GM12865 (cell line): Measurements from ENCODE around the gene HIVEP1.

Source experiments
- DNase-seq: peaks from one replicate; pipeline ENCODE4 v3.0.0; 2010; ENCODE audit warnings: low read depth
- H3K4me3 ChIP-seq: 2 replicates; pipeline ENCODE4 v1.5.1; 2011; ENCODE audit warnings: mild to moderate bottlenecking, low read depth, low read length, control low read depth
- CTCF ChIP-seq: IDR thresholded peaks from 2 replicates; pipeline ENCODE4 v1.5.1; 2011; ENCODE audit warnings: low read length, control low read depth, low read depth, inconsistent platforms; ENCODE audit not compliant: insufficient read depth; ENCODE audit errors: missing control alignments

HIVEP1 gene

GRCh38 chr6:12014027-12014872, 2.1 kb downstream of the HIVEP1 start:
- H3K4me3 ChIP-seq, result peak overlapping the region; percentile 65
- DNase-seq, result no peak
- TF ChIP-seq CTCF, result no peak

- H3K4me3 ChIP-seq, result no peak overlapping the region
- DNase-seq, result no peak
- TF ChIP-seq CTCF, result no peak
Observed at GRCh38 chr6:12014873-12015149, 2.7 kb downstream of the HIVEP1 start.

- no peak for TF ChIP-seq CTCF
- DNase-seq, result no peak
- no peak overlapping the region for H3K4me3 ChIP-seq
Observed at GRCh38 chr6:12017263-12017662, 5.2 kb downstream of the HIVEP1 start.

- no peak overlapping the region for H3K4me3 ChIP-seq
- DNase-seq, result no peak
- no peak for TF ChIP-seq CTCF
Observed at GRCh38 chr6:12017876-12018401, 5.8 kb downstream of the HIVEP1 start.

- no peak for DNase-seq
- H3K4me3 ChIP-seq, result no peak overlapping the region
- no peak for TF ChIP-seq CTCF
Observed at GRCh38 chr6:12020187-12020791, 8.2 kb downstream of the HIVEP1 start.

GRCh38 chr6:12022481-12022880, 10.4 kb downstream of the HIVEP1 start:
- no peak for TF ChIP-seq CTCF
- no peak overlapping the region for H3K4me3 ChIP-seq
- DNase-seq, result no peak
